GM21526 (cell line): Measurements from ENCODE around the gene WDR59.

Source experiments
- ATAC-seq: cut with Tn5 transposase; IDR thresholded peaks from one replicate; pipeline ENCODE4 v1.9.1; 2021; ENCODE audit warnings: moderate library complexity; ENCODE audit not compliant: unreplicated experiment, low FRiP score

WDR59 gene

DNA sequence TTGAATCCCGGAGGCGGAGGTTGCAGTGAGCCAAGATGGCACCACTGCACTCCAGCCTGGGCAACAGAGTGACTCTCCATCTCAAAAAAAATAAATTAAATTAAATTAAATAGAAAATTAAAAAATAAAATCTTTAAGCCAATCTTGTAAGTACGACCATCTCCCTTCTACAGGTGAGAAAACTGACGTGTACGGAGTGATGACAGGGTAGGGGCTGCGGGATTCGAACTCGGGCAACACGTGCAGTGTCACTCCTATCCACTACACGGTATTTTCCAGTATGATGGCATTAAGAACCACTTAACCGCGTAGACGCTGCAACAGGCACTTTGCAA, 762 bp downstream of the WDR59 start:
- ATAC-seq: no peak

DNA sequence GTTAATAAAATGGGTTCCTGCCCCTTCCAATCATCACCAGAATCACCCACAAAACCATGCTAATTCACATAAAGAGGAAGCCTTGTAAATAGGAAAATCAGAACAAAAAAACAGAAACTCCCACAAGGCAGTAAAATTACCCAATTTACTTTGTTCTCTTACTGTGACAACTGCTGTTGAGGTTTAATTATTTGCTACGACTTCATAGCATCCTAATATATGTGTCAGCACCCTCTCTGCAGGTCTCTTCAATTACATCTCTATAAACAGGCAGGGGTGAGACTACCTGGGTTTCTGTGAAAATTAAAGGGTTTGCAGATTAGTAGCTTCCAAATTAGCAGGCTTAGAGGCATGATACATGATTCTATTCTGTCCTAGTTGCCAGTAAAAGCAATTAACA, 2.7 kb downstream of the WDR59 start:
- ATAC-seq: no peak

DNA sequence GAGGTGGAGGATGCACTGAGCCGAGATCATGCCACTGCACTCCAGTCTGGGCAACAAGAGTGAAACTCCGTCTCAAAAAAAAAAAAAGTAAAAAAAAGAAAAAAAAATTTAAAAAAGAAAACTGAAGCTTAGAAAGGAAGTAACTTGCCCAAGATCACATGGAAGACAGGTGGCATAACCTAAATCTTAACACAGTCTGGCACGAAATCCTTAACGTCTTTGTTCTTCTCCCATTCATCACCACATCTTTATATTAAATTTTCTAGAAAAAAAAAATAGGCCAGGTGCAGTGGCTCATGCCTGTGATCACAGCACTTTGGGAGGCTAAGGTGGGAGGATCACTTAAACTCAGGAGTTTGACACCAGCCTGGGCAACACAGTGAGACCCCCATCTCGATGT, 9.3 kb downstream of the WDR59 start:
- ATAC-seq: no peak

DNA sequence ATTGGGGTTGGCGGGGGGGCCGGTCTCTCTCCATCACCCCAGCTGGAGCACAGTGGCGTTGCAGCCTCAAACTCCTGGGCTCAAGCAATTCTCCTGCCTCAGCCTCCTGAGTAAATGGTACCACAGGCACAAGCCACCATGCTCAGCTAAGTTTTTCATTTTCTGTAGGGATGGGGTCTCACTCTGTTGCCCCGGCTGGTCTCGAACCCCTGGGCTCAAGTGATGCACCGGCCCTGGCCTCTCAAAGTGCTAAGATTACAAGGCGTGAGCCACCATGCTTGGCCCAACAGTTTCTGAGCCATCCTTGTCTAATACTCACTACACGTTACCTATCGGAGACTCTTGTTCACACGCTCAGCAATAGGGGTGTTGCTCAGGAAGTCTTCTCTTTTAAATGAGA, 11.6 kb downstream of the WDR59 start:
- no peak for ATAC-seq

DNA sequence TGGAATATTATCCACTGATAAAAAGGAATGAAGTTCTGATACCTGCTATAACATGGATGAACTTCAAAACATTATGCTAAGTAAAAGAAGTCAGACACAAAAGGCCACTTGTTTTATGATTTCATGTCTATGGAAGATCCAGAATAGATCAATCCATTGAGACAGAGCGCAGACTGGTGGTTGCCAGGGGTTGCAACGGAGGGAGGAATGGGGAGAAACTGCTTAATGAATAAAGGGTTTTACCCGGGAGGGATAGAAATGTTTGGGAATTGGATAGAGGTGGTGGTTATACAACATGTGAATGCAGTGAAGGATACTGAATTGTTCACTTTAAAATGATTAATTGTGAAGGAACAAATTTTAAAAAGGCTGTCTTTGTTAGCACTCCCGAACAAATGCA, 30.2 kb downstream of the WDR59 start:
- no peak for ATAC-seq

DNA sequence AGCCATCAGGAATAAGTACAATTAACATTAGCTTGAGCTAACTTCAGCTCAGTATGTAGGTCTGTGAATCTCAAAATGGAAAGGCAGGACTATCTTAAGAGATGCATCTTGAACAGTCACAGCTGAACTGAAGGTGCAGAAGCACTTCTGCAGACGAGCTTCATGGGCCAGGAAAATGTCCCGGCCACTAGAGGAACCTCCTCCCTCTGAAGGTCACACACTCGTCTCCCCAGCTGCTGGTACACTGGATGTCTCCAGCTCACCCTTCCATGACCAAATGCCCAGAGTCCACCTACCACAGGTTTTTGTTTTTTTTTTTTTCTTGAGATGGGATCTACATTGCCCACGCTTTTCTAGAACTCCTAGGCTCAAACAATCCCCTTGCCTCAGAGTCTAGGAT, 33.2 kb downstream of the WDR59 start:
- no peak for ATAC-seq

DNA sequence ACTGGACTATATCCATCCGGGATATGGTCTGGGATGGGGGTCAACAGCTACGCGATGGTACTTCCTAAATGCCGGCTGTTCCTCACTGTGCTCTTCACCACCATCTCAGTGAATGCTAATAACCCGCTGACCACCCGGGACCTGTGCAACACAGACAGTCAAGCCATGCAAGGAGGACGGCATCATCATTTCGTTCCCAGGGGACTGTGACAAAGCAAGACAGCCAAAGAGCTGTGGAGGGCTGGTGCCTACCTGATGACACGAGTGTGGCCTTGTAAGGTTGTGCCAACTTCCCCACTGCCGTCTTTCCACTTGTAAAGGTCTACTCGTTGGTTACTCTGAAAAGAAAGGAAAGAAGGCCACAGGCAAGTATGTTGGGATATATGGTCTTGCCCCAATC, 33.7 kb downstream of the WDR59 start:
- no peak for ATAC-seq

DNA sequence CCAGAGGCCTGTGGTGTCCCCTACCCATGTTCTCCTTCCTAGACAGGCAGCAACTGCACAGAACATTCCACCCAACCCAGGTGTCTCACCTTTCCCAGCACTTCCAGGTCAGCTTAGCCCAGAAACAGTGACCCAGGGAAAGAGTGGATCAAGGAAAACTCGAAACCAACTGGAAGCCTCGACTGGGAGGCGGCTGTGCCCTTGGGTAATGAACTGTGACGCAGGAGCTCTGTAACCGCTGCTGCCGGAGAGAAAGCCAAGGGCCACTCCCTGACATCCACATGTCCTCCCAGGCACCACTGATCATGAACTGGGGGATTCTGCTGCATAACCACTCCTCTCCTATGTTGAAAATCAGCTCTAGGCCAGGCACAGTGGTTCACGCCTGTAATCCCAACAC, 34.4 kb downstream of the WDR59 start:
- ATAC-seq: no peak

DNA sequence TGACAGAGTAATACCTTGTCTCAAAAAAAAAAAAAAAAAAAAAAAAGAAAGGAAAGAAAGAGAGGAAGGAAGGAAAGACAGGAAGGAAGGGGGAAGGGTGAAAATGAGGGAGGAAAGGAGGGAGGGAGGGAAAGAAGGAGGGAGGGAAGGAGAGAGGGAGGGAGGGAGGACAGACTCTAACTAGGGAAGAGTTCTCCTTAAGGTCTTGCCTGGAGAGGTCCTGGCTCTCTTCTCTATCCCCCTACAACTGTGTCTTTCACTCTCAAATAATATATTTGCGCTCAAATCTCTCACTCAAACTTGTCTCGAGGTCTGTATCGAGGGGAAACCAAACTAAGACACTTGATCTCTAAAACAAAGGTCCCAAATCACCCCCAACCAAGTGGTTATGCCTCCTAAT, 35.6 kb downstream of the WDR59 start:
- no peak for ATAC-seq

DNA sequence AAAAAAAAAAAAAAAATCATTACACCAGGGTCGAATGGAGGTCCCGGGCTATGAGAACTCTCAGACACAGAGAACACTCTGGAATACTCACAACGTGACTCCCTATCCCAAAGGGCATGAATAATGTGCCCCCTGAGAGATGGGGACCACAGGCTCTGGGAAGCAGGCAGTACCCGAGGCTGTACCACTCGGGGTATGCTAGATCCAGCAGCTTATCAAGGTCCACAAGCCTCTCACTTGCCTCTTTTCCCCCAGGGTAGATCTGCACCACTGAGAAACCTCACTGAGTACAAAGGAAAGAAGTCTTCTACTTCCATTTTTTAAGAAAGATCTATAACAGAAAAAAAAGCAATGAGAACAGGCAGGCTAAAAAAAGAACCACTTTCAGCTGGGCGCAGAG, 40.5 kb downstream of the WDR59 start:
- ATAC-seq: no peak

DNA sequence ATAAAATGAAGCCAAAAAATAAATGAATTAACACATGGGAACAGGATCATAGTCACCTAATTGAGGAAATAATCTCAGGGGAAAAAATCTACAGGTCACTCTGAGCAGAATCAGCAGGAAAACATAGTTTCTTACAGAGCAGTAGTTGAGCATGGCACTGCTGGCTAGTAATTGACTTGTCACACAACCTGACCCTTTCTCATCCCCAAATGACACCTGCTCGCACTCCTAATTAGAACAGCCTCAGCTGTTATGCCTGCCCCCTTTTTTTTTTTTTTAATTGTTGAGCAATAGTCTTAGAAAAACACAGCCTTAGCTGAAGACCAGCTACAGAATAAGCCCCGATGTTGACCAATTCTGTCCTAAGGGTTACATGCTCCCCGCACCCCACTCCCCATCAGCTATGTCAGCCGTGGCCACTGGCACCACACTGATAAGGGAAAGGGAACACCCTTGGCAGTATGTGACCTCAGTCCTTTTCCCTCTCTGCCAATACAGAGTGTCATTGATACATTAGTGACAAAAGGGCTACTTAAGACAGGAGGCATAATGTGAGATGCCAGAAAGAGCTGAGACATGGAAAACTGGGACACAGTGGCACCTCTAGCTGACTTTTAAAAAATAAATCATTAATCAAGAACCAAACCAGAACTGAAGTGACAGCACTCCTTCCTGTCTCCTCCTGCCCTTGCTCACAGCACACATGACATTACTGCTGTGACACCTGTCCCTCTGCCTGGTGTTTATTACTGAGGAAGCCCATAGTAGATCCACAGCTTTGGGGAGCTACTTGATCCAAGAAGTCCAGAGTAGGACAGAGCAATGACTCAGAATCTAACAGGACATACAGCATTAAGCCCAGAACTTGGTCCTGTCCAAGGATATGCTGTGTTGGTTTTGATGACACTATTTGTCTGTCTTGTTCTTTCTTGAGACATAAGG, 41.7 kb downstream of the WDR59 start:
- no peak for ATAC-seq

DNA sequence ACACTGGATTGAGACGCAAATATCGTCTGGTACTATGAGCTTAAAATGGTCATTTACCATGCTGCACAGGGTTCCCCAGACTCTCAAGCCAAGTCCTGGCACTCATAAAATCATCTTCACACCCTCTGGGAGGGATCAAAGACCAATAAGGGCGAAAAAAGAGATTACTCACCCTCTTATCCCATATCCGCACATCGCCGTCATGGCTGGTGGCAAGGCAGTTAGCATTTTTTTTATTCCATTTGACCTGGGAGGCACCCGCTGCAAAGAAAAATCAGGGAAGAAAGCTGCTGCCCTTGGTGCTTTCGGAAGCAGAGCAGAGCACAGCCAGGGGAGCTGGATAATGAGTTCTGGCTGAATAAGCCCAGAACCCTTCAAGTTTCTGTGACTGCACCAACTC, 42.4 kb downstream of the WDR59 start:
- ATAC-seq: no peak

DNA sequence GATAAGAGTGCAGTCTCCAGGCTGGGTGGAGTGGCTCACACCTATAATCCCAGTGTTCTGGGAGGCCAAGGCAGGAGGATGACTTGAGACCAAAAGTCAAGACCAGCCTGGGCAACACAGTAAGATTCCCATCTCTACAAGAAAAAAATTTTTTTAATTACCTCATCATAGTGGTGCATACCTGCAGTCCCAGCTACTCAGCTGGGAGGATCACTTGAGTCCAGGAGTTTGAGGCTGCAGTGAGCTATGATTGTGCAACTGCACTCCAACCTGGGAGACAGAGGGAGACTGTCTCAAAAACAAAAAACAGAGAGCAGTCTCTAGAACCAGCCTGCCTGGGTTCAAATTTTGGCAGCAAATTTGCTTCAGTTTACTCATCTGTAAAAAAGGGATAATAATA, 45.2 kb downstream of the WDR59 start:
- no peak for ATAC-seq

DNA sequence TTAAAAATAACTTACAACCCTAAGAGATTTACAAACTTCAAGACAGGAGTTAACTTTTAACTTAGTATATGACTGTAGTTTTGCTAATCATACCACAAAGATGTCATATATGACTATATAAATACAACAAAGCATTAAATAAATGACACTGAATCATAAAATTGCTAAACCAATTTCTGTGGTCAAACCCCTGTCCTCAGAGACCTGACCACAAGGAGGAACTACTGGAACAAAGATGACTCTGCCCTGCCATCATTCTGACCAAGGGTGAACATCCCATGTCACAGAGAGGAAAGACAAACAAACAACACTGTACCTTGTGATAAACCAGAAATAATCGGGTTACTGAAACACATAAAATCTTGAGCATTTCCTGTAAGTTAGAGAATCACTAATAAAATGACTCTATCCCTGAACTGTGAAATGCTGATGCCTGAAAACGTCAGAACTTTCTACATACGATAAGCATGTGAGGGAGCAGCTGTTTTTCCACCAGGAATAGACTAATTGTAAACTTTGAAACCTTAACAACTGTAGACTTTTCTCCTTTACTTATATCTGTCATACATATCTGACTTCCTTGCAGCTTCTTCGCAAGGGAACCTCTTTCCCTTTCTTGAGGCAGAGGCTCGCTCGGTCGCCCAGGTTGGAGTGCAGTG, 47.9 kb downstream of the WDR59 start:
- peak; percentile 69 for ATAC-seq

DNA sequence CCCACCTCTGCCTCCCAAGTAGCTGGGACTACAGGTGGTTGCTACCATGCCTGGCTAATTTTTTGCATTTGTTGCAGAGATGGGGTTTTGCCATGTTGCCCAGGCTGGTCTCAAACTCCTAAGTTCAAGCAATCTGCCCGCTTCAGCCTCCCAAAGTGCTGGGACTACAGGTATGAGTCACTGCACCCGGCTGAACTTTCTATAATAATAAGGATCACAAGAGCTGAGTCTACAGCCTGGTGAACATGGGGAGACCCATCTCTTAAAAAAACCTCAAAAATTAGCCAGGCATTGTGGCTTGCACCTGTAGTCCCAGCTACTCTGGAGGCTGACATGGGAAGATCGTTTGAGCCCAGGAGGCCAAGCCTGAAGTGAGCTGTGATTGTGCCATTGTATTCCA, 53.5 kb downstream of the WDR59 start:
- no peak for ATAC-seq

DNA sequence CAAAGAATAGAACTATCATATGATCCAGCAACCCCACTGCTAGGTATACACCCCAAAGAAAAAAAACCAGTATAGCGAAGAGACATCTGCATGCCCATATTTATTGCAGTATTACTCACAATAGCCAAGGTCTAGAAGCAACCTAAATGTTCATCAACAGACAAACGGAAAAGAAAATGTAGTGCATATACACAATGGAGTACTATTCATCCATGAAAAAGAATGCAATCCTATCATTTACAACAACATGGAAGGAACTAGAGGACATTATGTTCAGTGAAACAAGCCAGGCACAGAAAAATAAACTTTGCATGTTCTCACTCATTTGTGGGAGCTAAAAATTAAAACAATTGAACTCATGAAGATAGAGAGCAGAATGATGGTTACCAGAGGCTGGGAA, 55.3 kb downstream of the WDR59 start:
- ATAC-seq: no peak

DNA sequence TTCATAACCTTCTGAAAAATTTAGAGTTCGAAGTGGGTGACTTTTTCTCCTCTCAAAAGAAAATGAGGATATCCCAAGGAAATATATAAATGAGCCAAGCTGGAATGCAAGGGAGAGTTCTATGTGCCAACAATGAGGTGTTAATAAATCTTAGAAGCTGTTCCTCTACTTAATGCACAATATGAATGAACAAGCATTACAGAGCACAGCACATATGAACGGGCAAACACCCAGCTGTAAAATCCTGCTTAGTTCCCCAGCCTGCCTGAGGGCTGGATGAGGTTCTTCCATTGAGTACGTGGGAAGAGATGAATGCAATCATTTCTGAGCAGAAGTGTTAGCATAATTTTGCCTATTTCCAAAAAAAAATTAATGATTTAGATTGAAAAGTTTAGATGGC, 58.1 kb downstream of the WDR59 start:
- ATAC-seq: no peak

DNA sequence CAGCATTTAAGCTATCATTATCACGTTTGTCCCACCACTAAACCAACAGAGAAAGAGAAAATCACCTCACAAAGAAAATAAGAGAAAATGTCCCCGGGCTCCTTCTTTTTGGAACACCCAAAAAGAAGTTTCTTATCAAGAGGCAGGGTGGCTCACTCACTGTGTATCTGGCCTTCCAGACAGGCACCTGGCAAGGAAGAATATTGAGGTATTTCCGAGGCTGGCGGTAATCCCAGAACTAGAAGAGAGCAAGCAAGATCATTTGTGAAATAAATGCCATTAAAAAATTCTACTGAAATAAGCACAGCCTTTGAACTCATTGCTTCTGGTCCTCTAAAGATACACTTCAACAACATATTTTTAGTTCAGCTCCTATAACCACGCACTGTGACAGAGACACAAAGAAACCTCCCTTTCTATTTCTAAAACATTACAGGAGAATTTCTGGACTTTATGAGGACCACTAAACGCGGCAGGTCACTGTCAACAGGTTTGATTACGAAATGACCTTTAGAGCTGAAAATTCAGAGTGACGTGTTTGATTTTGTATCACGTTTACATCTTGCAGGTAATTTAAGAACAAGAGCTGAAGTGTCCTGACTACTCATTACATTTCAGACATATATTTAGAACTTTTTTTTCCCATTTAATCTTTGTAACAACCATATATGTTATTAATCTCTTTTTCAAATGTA, 61.0 kb downstream of the WDR59 start:
- no peak for ATAC-seq

DNA sequence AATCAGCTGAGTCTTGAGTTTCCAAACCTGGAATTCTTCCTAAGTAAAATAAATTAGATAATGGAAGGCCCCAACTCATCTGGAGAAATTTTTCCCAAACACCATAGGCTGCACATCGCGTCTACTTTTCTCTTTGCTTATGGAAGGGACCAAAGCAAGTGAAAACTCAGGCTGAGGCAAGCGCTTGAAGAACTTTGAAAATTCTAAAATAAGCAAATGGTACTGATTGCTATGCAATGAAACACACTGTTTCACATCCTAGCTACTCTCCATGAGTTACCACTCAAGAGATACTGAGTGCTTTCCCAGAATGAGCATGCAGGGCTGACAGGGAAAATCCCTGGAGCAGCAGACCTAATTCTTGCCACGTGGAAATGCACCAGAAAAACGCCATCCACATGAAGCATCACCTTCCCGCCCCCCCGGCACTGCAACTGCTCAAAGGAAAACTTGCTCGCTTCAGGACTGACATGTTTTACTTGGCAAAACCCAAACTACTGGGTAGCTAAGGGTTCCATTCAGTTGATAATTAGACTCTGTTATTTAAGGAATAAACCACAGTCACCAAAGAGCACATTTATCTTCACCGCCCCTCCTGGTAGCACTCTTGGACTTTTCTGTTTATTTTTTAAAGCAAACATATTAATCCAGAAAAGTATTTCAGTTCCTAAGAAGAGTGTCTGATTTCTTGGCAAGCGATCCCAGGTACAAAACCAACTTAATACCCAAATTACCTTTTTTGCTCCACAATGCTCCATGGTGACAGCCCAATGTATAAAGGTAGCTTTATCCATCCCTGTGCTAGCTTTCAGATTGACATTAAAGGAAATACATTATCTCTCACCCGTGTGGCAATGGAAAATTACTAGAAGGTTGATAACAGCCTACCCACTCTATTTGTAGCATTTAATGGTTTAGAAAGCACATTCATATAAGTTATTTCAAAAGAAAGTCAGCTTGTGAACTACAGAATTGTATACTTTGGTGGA, 62.5 kb downstream of the WDR59 start:
- no peak for ATAC-seq

DNA sequence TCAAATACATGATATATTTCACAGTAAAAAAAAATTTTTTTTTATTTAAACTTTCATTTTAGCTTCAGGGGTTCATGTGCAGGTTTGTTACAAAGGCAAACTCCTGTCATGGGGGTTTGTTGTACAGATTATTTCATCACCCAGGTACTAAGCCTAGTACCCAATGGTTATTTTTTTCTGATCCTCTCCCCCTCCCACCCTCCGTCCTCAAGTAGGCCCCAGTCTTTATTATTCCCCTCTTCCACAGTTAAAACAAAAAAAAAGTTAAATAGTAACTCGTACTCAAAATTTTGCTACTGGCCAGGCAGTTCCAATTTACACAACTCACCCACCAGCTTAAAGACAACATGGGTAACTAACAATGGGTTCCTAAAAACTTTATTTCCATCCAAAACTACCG, 63.9 kb downstream of the WDR59 start:
- ATAC-seq: no peak
